RKO (cell line): Measurements from ENCODE around the gene CLEC18B.
A peak's percentile ranks its signal among the peaks of the same experiment; 100 is the strongest.
"Not testable (repeated sequence)": the region's sequence is repeated elsewhere in the genome, so short reads cannot be mapped to it uniquely, and the experiment has no call there.

Experiments used
- DNase-seq: peaks from one replicate; pipeline ENCODE4 v3.0.0-alpha.2; 2016; ENCODE audit warnings: low spot score

CLEC18B gene

GRCh38 chr16:74443624-74444346 is 22.5 kb upstream of the CLEC18B start:
- DNase-seq, result not testable (repeated sequence)

- no peak for DNase-seq
Observed at GRCh38 chr16:74439685-74440084, 18.4 kb upstream of the CLEC18B start.

DNA sequence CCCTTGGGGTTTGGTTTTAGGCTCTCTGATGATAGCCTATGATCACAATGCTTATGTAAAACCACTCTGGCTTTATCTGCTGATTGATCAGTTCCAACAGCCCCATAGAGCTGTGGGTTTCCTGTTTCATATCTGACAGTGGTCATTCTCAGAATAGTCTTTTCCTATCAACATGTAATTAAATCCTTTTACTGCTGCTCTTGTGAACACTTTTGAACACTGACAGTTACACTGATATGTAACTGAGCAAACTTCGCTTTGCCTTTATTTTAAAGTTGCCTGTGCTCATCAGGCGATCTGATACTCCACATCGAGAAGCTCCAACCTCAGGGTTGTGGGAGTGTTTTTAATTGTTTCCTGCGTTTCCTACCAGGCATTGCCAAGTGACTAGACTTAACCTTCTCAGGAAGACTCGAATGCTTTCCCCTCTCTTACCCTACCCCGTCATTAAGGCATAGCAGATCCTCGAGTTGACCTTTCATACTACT is 17.3 kb upstream of the CLEC18B start:
- DNase-seq, result no peak

DNA sequence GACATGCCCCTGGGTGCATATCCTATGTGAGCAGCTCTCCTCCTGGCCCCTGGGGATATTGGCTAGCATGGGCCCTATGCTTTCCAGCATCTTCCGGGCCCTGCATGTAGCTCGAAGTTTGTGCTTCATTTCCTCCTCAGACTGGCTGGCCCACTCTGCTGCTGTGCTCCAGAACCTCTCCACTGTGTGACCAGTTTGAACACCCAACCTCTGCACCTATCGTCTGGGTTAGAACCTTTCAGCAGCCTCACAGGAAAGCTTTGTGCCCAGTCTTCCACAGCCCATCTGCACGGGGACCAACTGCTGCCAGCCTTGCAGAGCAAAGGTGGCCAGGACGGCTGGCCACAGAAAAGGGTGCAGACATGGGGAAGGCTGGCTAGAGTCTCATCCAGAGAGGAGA is 10.2 kb upstream of the CLEC18B start:
- no peak for DNase-seq

DNA sequence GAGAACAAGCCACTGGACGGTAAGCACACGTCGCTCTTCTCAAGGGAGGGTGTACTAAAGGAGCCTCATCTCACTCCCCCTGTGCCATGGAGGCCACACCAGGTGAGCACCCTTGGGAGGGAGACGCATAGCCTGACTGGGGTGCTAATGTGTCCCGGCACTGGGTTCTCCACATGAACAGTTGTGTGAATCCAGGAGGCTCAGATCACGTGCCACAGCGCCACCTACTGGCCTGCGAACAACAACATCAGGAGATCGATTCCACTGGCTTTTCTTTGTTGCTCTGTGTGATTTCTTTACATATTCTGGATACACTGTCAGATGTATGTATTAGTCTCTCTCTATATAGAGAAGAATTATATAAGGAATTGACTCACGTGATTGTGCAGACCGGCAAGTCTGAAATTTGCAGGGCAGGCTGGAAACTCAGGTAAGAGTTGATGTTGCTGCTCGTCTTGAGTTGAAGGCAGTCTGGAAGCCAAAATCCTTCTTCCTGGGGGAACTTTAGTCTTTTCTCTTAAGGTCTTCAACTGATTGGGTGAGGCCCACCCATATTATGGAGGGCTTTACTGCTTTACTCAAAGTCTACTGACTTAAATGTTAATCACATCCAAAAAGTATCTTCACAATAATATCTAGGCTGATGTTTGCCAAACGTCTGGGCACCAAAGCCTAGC is 8.9 kb upstream of the CLEC18B start:
- peak; percentile 47 for DNase-seq

DNA sequence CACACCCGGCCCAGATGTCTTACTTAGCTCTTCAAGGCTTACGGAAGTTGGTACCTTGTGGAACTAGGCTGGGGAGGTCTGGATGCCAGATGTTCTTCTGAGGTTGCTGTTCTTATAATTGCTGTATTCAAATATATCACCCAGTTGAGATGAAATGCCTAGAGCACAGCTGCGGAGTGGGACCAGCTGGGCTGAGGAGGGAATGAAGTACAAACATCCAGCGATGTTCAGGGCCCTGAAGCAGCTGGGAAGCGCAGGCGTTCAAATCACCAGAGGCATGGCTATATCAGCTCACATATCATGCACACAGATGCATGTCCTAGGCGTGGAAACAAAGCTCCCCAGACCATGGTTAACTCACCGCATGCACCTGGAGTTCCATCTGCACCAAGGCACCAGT is 7.2 kb upstream of the CLEC18B start:
- DNase-seq, result not testable (repeated sequence)

- DNase-seq, result not testable (repeated sequence)
Observed at GRCh38 chr16:74425751-74426150, 4.5 kb upstream of the CLEC18B start.

- not testable (repeated sequence) for DNase-seq
Observed at GRCh38 chr16:74423721-74424120, 2.4 kb upstream of the CLEC18B start.

GRCh38 chr16:74422086-74422485 is 808 bp upstream of the CLEC18B start:
- DNase-seq, result not testable (repeated sequence)

DNA sequence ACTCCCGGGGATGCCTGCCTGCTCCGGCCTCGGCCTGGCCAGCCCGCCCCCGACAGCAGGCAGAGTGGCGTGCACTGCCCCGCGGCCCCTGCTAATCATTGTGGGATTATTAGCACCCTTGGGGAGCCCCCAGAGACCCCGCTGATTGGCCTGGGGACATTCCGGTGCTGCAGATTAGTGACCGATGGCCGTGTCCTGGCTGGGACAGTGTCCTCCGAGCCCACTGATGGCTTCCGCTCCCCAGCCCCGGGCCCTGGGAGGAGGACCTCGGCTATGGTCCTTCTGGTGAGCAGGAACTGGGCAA is 156 bp upstream of the CLEC18B start:
- not testable (repeated sequence) for DNase-seq

DNA sequence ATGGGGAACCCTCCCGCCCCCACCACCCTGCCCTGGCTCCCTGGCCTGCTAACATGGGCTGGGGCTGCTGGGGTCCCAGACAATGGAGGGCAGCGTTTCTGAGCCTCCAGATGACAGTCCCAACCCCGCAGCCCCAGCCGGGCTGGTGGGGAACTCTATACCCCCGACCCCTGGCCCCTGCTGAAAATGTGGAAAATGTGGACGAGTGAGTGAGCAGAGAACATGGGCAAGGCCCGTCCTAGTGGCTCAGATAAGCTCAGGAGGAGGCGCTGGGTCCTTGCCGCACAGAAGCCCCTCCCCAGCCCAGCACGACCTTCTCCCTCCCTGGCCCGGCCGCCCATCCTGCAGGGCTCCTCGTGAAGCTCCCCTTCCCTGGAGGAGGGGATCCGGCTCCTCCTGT is 1.5 kb downstream of the CLEC18B start:
- DNase-seq, result not testable (repeated sequence)

DNA sequence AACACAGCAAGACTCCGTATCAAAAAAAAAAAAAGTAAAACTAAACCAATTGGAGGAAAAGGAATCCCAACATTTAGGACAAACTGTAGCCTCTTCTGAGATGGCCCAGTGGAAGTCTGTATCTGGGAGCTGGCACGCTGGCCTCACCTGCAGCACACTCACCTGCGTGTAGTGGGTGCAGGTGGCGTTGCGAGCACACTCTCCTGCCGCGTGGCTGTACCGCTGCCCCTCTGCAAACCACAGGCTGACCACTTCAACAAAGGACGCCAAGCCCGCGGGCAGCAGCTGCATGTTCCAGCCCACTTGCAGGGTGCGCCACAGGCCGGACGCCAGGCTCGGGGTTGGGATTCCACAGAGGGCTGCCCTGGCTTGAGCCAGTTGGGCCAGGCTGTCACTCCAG is 3.4 kb downstream of the CLEC18B start:
- DNase-seq, result not testable (repeated sequence)

- DNase-seq, result not testable (repeated sequence)
Observed at GRCh38 chr16:74413920-74414319, 7.4 kb downstream of the CLEC18B start.

DNA sequence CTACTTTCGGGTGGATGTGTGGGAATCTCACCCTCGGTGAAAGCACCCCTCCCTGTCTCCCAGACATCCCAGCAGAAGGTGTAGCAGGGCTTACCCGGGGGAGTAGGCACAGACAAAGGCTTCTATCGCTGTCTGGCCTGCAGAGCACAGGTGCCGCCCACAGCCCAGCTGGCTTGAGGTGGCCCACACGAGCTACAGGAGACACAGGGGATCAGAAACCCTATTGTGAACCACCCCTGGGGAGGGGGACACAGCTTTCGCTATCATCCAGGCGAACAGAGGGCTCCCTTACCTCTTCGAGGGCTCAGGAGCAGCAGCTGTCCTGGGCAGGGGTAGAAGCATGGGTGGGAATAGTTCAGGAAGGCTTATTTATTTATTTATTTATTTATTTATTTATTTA is 7.8 kb downstream of the CLEC18B start:
- not testable (repeated sequence) for DNase-seq

GRCh38 chr16:74412775-74413390 is 8.4 kb downstream of the CLEC18B start:
- DNase-seq, result not testable (repeated sequence)

- DNase-seq, result not testable (repeated sequence)
Observed at GRCh38 chr16:74412138-74412774, 9.0 kb downstream of the CLEC18B start.

- DNase-seq, result not testable (repeated sequence)
Observed at GRCh38 chr16:74410981-74411380, 10.3 kb downstream of the CLEC18B start.

DNA sequence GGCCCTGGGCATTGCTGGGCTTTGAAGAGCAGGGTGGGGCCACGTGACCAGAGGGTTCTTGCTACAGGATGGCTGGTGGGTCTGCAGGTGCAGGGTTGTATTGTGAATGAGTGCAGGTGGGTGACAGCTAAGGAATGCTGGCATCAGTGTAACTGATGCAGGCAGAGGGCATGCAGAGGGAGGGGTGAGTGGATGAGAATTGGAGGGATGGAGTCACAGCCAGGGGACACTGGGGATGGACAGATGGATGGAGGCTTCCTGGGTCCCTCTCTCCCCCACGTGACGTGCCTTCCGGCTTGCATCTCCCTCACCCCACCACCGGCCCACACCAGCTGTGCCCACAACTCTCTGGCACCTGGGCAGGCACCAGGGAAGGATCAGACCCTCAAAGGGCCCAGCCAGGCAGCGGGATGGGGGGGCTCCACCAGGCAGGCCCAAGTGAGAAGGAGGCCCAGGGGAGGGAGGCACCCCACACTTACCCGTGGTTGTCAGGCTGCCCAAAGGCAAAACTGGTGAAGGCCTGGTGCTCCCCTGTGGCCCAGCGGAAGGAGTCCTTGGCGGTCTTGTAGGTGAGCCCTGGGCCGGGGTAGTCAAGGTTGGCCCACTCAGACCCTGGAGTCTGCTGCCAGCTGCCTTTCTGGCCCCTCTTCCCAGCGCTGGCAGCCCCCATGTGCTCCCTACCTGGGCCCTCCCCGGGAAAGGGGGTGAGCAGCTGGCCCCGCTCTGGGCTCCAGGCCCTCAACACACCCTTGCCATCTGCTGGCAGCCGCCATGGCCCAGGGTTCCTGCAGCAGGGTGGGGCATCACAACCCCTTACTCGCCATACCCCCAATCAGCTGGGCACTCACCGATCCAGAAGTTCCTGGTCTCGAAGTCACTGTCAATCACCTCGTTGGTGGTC is 11.0 kb downstream of the CLEC18B start:
- not testable (repeated sequence) for DNase-seq

DNA sequence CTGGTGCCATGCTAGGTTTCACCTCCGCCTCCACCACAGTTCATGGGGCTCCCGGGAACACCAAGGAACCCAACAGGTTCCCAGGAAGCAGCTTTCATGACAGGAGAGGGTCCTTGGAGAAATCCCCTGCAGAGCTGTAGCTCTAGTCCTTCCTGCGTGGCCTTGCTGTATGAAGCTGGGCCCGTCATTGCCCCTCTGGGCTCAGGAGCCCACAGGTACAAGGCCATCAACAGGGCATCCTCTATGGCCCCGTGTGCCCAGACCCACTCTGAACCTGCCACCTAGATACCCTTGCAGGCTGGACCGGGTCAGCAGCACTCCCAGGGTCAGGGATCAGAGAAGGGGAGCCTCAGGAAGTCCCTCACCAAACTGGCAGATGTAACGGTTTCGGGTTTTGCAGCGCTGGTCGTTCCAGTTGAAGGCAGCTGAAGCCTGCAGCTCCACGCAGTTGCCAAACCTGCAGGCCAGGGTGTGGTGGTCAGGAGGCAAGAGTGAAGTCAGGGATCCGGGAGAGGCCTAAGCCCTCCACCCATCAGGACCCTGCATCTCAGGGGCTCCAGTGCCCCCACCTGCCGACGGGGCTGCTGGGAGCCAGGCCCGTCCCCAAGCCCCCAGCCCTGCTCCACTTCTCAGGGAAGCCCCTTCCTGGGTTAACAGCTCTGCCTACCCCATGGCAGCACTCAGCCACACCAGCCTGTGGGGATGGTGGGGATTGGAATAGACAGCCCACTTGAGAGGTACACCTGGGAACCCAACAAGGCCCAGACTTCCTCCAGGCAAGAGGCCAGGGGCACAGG is 11.9 kb downstream of the CLEC18B start:
- DNase-seq, result not testable (repeated sequence)

DNA sequence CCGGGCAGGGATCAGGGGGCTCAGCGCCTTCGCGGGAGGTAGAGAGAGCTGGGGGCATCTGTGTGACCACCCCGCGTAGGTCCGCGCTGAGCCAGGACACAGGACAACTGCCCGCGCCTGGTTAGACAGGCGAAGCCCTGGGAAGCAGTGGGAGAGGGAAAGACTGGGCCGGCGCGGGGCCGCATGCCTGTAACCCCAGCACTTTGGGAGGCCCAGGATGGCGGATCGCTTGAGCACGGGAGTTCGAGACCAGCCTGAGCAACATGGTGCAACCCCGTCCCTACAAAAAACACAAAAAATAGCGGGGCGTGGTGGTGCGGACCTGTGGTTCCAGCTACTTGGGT is 13.9 kb downstream of the CLEC18B start:
- not testable (repeated sequence) for DNase-seq
